HepG2 (cell line): ENCODE data around the gene ARHGAP9. TPM values are rescaled to one million over a fixed set of nuclear protein-coding genes. Genes with fewer than 3 reads are reported as not detected.
A peak's percentile ranks its signal among the peaks of the same experiment; 100 is the strongest.

Experiments
- CENPT ChIP-seq: sonication (generic); formaldehyde crosslinking; IDR thresholded peaks from 2 replicates; pipeline ENCODE4 v1.8.0; 2022; ENCODE audit warnings: low read depth, mild to moderate bottlenecking, moderate library complexity, missing genetic modification reagents
- DR1 ChIP-seq: sonication (generic); formaldehyde crosslinking; IDR thresholded peaks from 2 replicates; pipeline ENCODE4 v1.8.0; 2021; ENCODE audit warnings: mild to moderate bottlenecking, missing genetic modification reagents, inconsistent platforms
- HNRNPLL ChIP-seq: fragments of 200-400 bp; formaldehyde crosslinking; IDR thresholded peaks from 2 replicates; pipeline ENCODE4 v1.6.1; 2017; ENCODE audit warnings: mild to moderate bottlenecking, low read depth, low read length; ENCODE audit not compliant: poor library complexity, severe bottlenecking
- JUN ChIP-seq: sonication (generic); formaldehyde crosslinking; IDR thresholded peaks from 2 replicates; pipeline ENCODE4 v1.4.0; 2020; ENCODE audit warnings: mild to moderate bottlenecking, missing genetic modification reagents
- MAZ ChIP-seq, 2 experiments: sonication (generic) in 1 of 2; formaldehyde crosslinking in 1 of 2; IDR thresholded peaks; 2 replicates each; pipeline versions ENCODE4 v1.5.0 to v1.6.1; 2012 to 2020; ENCODE audit warnings: low read depth in 2 of 2, mild to moderate bottlenecking in 2 of 2, borderline replicate concordance in 1 of 2, improper control_type of control experiment in 1 of 2, low read length in 1 of 2, missing genetic modification reagents in 1 of 2, moderate library complexity in 1 of 2
- MED13 ChIP-seq: sonication (generic); formaldehyde crosslinking; IDR thresholded peaks from 2 replicates; pipeline ENCODE4 v1.5.0; 2020; ENCODE audit warnings: missing genetic modification reagents
- NFE2 ChIP-seq: sonication (generic); formaldehyde crosslinking; IDR thresholded peaks from 2 replicates; pipeline ENCODE4 v1.4.0; 2020; ENCODE audit warnings: missing genetic modification reagents
- PHB2 ChIP-seq: fragments of 450-650 bp; IDR thresholded peaks from 2 replicates; pipeline ENCODE4 v1.6.1; 2018; ENCODE audit not compliant: partially characterized antibody
- PRMT3 ChIP-seq: sonication (generic); formaldehyde crosslinking; IDR thresholded peaks from 2 replicates; pipeline ENCODE4 v1.8.1; 2022; ENCODE audit warnings: low read depth, mild to moderate bottlenecking, moderate library complexity, missing genetic modification reagents, borderline replicate concordance
- RFXANK ChIP-seq: IDR thresholded peaks from 2 replicates; pipeline ENCODE4 v1.6.1; 2016
- SCMH1 ChIP-seq: sonication (generic); formaldehyde crosslinking; IDR thresholded peaks from 2 replicates; pipeline ENCODE4 v1.9.0; 2021; ENCODE audit warnings: missing genetic modification reagents, mild to moderate bottlenecking, borderline replicate concordance
- SOX13 ChIP-seq, 3 experiments: fragments of 450-650 bp in 1 of 3; sonication (generic) in 1 of 3; formaldehyde crosslinking in 1 of 3; IDR thresholded peaks in 2 of 3; conservative IDR thresholded peaks in 1 of 3; 2 replicates each; pipeline versions ENCODE4 v1.5.0 to v1.6.1; 2016 to 2020; ENCODE audit warnings: antibody characterized with exemption in 1 of 3, mild to moderate bottlenecking in 1 of 3, missing compliant biosample characterization in 1 of 3, missing genetic modification reagents in 1 of 3, moderate library complexity in 1 of 3
- SUZ12 ChIP-seq: fragments of 150-350 bp; IDR thresholded peaks from 2 replicates; pipeline ENCODE4 v1.6.1; 2014; ENCODE audit warnings: low read depth, low read length
- THAP11 ChIP-seq: IDR thresholded peaks from 2 replicates; pipeline ENCODE4 v1.6.1; 2016; ENCODE audit warnings: missing biosample characterization, missing genetic modification reagents
- XRCC5 ChIP-seq: fragments of 200-400 bp; formaldehyde crosslinking; optimal IDR thresholded peaks from 2 replicates; pipeline ENCODE3; 2017; ENCODE audit warnings: mild to moderate bottlenecking, low read length
- ZBTB7B ChIP-seq: sonication (generic); formaldehyde crosslinking; IDR thresholded peaks from 2 replicates; pipeline ENCODE4 v1.4.0; 2020; ENCODE audit warnings: missing genetic modification reagents
- ZFYVE20 ChIP-seq: sonication (generic); formaldehyde crosslinking; IDR thresholded peaks from 2 replicates; pipeline ENCODE4 v1.8.0; 2023; ENCODE audit warnings: low read depth, mild to moderate bottlenecking, moderate library complexity, missing genetic modification reagents, borderline replicate concordance
- ZKSCAN5 ChIP-seq: sonication (generic); formaldehyde crosslinking; IDR thresholded peaks from 2 replicates; pipeline ENCODE4 v1.5.1; 2020; ENCODE audit warnings: mild to moderate bottlenecking, missing genetic modification reagents
- ZNF619 ChIP-seq: sonication (generic); formaldehyde crosslinking; IDR thresholded peaks from 2 replicates; pipeline ENCODE4 v1.4.0; 2020; ENCODE audit warnings: mild to moderate bottlenecking, missing genetic modification reagents
- ZNF781 ChIP-seq: sonication (generic); formaldehyde crosslinking; IDR thresholded peaks from 2 replicates; pipeline ENCODE4 v1.5.1; 2020; ENCODE audit warnings: borderline replicate concordance, mild to moderate bottlenecking, missing genetic modification reagents; ENCODE audit errors: not compliant biosample characterization
- ZSCAN12 ChIP-seq: sonication (generic); formaldehyde crosslinking; IDR thresholded peaks from 2 replicates; pipeline ENCODE4 v1.9.0; 2021; ENCODE audit warnings: mild to moderate bottlenecking, missing genetic modification reagents
- ZSCAN21 ChIP-seq: sonication (generic); formaldehyde crosslinking; IDR thresholded peaks from 2 replicates; pipeline ENCODE4 v1.8.0; 2022; ENCODE audit warnings: mild to moderate bottlenecking, missing genetic modification reagents, moderate library complexity, borderline replicate concordance
- polyA plus RNA-seq, 8 experiments: library from polyadenylated mRNA; depleted of rRNA in 3 of 8; stranded (reverse) in 7 of 8; unstranded in 1 of 8; fragments of >200 nt; fragmentation: Illumina TruSeq in 4 of 8; extraction: Trizol in 4 of 8; gene quantifications; 2 replicates each; pipeline versions ENCODE4 v1.2.1 to v1.2.3, GENCODE V29; 2011 to 2016; ENCODE audit warnings: low read depth in 4 of 8, missing spikeins in 1 of 8, mixed read lengths in 1 of 8; ENCODE audit not compliant: insufficient read depth in 1 of 8
- total RNA-seq, 5 experiments: library from RNA; depleted of rRNA; stranded (reverse); fragments of >200 nt; fragmentation: Illumina TruSeq; extraction: Trizol; gene quantifications; 2 replicates each; pipeline ENCODE4 v1.2.3, GENCODE V29; 2016; ENCODE audit warnings: low read depth in 1 of 5
- TF ChIP-seq, protein P1 (sequence below): sonication (generic); formaldehyde crosslinking; conservative IDR thresholded peaks from 2 replicates; pipeline ENCODE4 v1.5.0; 2020; ENCODE audit warnings: missing genetic modification reagents
- TF ChIP-seq, protein P2 (sequence below): sonication (generic); formaldehyde crosslinking; IDR thresholded peaks from 2 replicates; pipeline ENCODE4 v1.4.0; 2020; ENCODE audit warnings: missing genetic modification reagents

The ARHGAP9 gene
- total and polyA plus RNA-seq, 2 of the 13 experiments (the other 11 are each of a cell fraction or from before 2014, with no cell fraction given), result 0.18 to 1.2 TPM

DNA sequence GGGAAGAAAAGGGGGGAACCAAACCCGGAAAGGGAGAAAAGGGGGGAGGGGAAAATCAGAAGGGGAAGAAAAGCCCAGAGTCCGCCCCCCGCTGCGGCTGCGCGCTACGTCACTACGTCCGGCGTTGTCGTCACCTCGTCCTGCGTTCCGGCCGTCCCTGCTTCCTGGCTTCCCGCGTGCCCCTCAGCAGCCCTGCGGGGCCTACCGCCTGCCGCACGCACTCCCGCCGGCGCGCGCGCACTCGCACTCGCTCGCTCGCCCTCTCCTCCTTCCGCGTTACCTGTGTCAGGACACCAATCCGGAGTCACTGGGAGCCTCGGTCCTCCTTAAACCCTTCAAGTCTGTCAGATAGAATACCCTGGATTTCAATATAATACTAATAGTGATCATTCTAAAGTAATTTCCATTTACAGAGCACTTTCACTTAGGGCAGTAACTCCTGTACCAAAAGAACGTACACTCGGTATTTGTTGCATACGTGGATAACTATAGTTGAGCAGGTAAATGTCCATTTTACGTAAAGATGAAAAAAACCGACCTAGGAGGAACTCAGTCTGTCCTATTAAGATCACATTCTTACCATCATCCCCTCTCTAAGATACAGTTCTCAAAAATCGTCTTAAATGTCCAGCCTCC, 48.6 kb downstream of the ARHGAP9 start, which contains the start of gene R3HDM2 (continued):
- TF ChIP-seq JUN (CRISPR knock-in tag), result no peak
- peak; percentile 52; the same call in 1 of the 2 replicates for TF ChIP-seq ZFYVE20 (CRISPR knock-in tag)
- TF ChIP-seq DR1, result peak; percentile 74
- no peak for TF ChIP-seq PHB2
- TF ChIP-seq, protein P1, sequence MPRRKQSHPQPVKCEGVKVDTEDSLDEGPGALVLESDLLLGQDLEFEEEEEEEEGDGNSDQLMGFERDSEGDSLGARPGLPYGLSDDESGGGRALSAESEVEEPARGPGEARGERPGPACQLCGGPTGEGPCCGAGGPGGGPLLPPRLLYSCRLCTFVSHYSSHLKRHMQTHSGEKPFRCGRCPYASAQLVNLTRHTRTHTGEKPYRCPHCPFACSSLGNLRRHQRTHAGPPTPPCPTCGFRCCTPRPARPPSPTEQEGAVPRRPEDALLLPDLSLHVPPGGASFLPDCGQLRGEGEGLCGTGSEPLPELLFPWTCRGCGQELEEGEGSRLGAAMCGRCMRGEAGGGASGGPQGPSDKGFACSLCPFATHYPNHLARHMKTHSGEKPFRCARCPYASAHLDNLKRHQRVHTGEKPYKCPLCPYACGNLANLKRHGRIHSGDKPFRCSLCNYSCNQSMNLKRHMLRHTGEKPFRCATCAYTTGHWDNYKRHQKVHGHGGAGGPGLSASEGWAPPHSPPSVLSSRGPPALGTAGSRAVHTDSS, result no peak
- TF ChIP-seq, protein P2, sequence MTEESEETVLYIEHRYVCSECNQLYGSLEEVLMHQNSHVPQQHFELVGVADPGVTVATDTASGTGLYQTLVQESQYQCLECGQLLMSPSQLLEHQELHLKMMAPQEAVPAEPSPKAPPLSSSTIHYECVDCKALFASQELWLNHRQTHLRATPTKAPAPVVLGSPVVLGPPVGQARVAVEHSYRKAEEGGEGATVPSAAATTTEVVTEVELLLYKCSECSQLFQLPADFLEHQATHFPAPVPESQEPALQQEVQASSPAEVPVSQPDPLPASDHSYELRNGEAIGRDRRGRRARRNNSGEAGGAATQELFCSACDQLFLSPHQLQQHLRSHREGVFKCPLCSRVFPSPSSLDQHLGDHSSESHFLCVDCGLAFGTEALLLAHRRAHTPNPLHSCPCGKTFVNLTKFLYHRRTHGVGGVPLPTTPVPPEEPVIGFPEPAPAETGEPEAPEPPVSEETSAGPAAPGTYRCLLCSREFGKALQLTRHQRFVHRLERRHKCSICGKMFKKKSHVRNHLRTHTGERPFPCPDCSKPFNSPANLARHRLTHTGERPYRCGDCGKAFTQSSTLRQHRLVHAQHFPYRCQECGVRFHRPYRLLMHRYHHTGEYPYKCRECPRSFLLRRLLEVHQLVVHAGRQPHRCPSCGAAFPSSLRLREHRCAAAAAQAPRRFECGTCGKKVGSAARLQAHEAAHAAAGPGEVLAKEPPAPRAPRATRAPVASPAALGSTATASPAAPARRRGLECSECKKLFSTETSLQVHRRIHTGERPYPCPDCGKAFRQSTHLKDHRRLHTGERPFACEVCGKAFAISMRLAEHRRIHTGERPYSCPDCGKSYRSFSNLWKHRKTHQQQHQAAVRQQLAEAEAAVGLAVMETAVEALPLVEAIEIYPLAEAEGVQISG (CRISPR knock-in tag), result peak; percentile 87
- TF ChIP-seq SUZ12, result no peak
- TF ChIP-seq CENPT (CRISPR knock-in tag), result peak; percentile 66; the same call in 1 of the 2 replicates
- TF ChIP-seq RFXANK (CRISPR knock-in tag), result 0 out of 2 replicates have a peak, but pooled peaks have one; percentile 49
- peak; percentile 86 for TF ChIP-seq THAP11
- peak; percentile 67 for TF ChIP-seq XRCC5
- no peak for TF ChIP-seq MAZ (IDR thresholded peaks at IDR 0.05; ENCODE audit: borderline replicate concordance, low read depth, low read length)
- TF ChIP-seq MAZ (CRISPR knock-in tag; IDR thresholded peaks at IDR 0.05; ENCODE audit: low read depth), result peak; percentile 87
- TF ChIP-seq HNRNPLL, result peak; percentile 87
- no peak for TF ChIP-seq SOX13 (IDR thresholded peaks at IDR 0.05)
- peak in 1 of 2 experiments; percentile 53; a peak in 2 of 4 replicates for TF ChIP-seq SOX13 (CRISPR knock-in tag; conservative IDR thresholded peaks at IDR 0.05 in 1 of 2, IDR thresholded peaks at IDR 0.05 in 1 of 2)
- TF ChIP-seq NFE2, result no peak
- TF ChIP-seq ZNF619 (CRISPR knock-in tag), result peak; percentile 73; the same call in 1 of the 2 replicates
- peak; percentile 27 for TF ChIP-seq ZNF781 (CRISPR knock-in tag)
- 0 out of 2 replicates have a peak, but pooled peaks have one; percentile 56 for TF ChIP-seq ZSCAN12 (CRISPR knock-in tag)
- 0 out of 2 replicates have a peak, but pooled peaks have one; percentile 40 for TF ChIP-seq PRMT3
- no peak for TF ChIP-seq ZKSCAN5 (CRISPR knock-in tag)
- no peak for TF ChIP-seq SCMH1 (CRISPR knock-in tag)
- peak; percentile 59; the same call in 1 of the 2 replicates for TF ChIP-seq ZBTB7B
- peak; percentile 73; the same call in 1 of the 2 replicates for TF ChIP-seq ZSCAN21
- 0 out of 2 replicates have a peak, but pooled peaks have one; percentile 36 for TF ChIP-seq MED13
